Calu3 (cell line): Measurements from ENCODE around the gene BZW2. TPM values are rescaled to one million over a fixed set of nuclear protein-coding genes. Genes with fewer than 3 reads are reported as not detected.

Experiments
- BruUV-seq: library from RNA; stranded (reverse); fragments of 400-500 nt; replicated peaks from 2 replicates; lab custom pipeline; 2021; lab: Mats Ljungman, UMichigan
- CTCF ChIA-PET: fragments of 300-600 bp; sonication (Branson Sonifier 250); formaldehyde crosslinking; loops from one replicate; lab custom pipeline; 2022; ENCODE audit warnings: antibody characterized with exemption; lab: Charles Lee
- DNase-seq: peaks from one replicate; pipeline ENCODE4 v3.0.0; 2022
- H3K27ac Mint-ChIP-seq: one replicate; pipeline ENCODE4 v1.8.0; 2022; ENCODE audit warnings: mixed read lengths; ENCODE audit not compliant: unreplicated experiment
- H3K27me3 Mint-ChIP-seq: one replicate; pipeline ENCODE4 v1.8.0; 2022; ENCODE audit warnings: mixed read lengths; ENCODE audit not compliant: unreplicated experiment
- H3K36me3 Mint-ChIP-seq: one replicate; pipeline ENCODE4 v1.8.0; 2022; ENCODE audit warnings: mild to moderate bottlenecking, moderate library complexity, mixed read lengths; ENCODE audit not compliant: insufficient read depth, unreplicated experiment
- H3K4me1 Mint-ChIP-seq: one replicate; pipeline ENCODE4 v1.8.0; 2022; ENCODE audit warnings: mild to moderate bottlenecking, low read depth, mixed read lengths; ENCODE audit not compliant: unreplicated experiment
- H3K4me3 Mint-ChIP-seq: one replicate; pipeline ENCODE4 v1.8.0; 2022; ENCODE audit warnings: mild to moderate bottlenecking, low read depth, moderate library complexity, mixed read lengths; ENCODE audit not compliant: unreplicated experiment
- H3K9me3 Mint-ChIP-seq: one replicate; pipeline ENCODE4 v1.8.0; 2022; ENCODE audit warnings: low read depth, mixed read lengths; ENCODE audit not compliant: unreplicated experiment
- intact Hi-C: fragments of 100-400 bp; cut with micrococcal nuclease; formaldehyde crosslinking; loops from one replicate; pipeline ENCODE4 v1.10.0; 2022; ENCODE audit not compliant: unreplicated experiment
- total RNA-seq: library from RNA; stranded (reverse); gene quantifications from 2 replicates; pipeline ENCODE4 v1.2.3, GENCODE V29; 2022
- TF ChIP-seq, protein P1 (sequence below): fragments of 200-600 bp; IDR thresholded peaks from one replicate; pipeline ENCODE4 v1.8.0; 2022; ENCODE audit warnings: antibody characterized with exemption; ENCODE audit not compliant: unreplicated experiment

Gene BZW2
- total RNA-seq, 1 experiment from 2014 or later: 194 TPM

DNA sequence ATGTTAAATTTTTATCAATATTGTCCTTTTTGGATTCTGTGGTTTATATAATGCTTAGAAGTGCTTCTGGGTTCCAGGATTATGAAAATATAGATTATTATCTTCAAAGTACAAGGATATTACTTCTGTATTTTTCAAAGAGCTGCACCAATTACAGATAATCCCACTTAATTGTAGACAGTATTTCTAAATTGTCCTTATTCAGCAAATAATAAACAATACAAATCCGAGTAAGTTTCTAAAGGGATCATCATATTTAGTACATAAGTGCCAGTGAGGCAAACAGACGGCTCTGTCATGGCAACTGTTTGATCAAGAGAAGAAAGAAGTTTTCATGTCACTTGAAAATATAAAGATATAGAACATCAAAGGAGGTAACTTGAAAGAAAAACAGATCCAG is 19.6 kb upstream of the BZW2 start:
- Mint-ChIP-seq H3K27ac (no peak overlapping the region), H3K4me1 (peaks cover 9% of the 10 kb centered on the region), H3K36me3 (peaks cover 6% of the 10 kb centered on the region), H3K9me3 (no peaks in the 10 kb centered on the region), H3K27me3 (no peaks in the 10 kb centered on the region), H3K4me3 (no peak overlapping the region)
- TF ChIP-seq, protein P1, sequence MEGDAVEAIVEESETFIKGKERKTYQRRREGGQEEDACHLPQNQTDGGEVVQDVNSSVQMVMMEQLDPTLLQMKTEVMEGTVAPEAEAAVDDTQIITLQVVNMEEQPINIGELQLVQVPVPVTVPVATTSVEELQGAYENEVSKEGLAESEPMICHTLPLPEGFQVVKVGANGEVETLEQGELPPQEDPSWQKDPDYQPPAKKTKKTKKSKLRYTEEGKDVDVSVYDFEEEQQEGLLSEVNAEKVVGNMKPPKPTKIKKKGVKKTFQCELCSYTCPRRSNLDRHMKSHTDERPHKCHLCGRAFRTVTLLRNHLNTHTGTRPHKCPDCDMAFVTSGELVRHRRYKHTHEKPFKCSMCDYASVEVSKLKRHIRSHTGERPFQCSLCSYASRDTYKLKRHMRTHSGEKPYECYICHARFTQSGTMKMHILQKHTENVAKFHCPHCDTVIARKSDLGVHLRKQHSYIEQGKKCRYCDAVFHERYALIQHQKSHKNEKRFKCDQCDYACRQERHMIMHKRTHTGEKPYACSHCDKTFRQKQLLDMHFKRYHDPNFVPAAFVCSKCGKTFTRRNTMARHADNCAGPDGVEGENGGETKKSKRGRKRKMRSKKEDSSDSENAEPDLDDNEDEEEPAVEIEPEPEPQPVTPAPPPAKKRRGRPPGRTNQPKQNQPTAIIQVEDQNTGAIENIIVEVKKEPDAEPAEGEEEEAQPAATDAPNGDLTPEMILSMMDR: no peak
- DNase-seq: no peak
- CTCF ChIA-PET: no interaction called here
- no TSS peak for BruUV-seq
- intact Hi-C loops: no loop called here

DNA sequence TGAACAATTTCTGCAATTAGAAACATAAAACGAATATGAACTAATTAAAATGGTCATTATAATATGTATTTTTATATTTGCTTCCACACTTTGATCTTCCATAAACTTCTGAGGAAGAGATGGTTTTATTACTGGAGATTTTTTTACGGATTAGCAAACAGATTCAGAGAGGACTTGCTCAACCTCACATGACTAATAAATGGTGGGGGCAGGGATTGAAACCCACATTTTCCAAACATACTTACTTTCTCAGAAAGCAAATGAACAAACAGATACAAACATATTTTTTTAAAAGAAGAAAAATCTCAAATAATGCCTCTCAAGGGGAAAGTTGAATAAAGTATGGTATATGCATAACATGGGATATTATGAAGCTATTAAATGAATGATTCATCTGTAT is 18.7 kb upstream of the BZW2 start:
- intact Hi-C loops: no loop called here
- no peaks in the 10 kb centered on the region for H3K27me3 Mint-ChIP-seq
- H3K36me3 Mint-ChIP-seq: peaks cover 6% of the 10 kb centered on the region
- H3K9me3 Mint-ChIP-seq: no peaks in the 10 kb centered on the region
- CTCF ChIA-PET: no interaction called here
- peaks cover 9% of the 10 kb centered on the region for H3K4me1 Mint-ChIP-seq
- H3K4me3 Mint-ChIP-seq: no peak overlapping the region
- TF ChIP-seq, protein P1: no peak
- BruUV-seq: no TSS peak
- no peak for DNase-seq
- no peak overlapping the region for H3K27ac Mint-ChIP-seq

DNA sequence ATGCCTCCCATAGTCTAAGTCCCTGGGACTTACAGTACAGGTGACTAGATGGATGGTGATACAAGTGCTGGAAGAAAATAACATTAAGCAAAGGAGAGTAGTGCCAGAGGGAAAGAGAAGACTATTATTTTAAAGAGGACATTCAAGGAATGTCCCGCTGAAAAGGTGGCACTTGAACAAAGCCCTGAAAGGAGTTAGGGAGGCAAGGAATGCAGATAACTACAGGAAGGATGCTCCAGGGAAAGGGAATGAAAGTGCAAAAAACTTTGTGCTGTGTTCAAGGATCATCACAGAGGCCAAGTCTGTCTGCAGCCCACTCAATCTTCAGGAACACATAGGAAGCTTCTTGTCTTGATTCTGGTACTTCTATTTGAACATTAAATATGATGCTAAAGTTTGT is 15.3 kb upstream of the BZW2 start:
- DNase-seq: no peak
- TF ChIP-seq, protein P1: no peak
- H3K9me3 Mint-ChIP-seq: no peaks in the 10 kb centered on the region
- intact Hi-C loops: no loop called here
- no peak overlapping the region for H3K27ac Mint-ChIP-seq
- no TSS peak for BruUV-seq
- H3K36me3 Mint-ChIP-seq: peaks cover 8% of the 10 kb centered on the region
- H3K4me3 Mint-ChIP-seq: no peak overlapping the region
- peaks cover 10% of the 10 kb centered on the region for H3K4me1 Mint-ChIP-seq
- CTCF ChIA-PET: no interaction called here
- no peaks in the 10 kb centered on the region for H3K27me3 Mint-ChIP-seq

DNA sequence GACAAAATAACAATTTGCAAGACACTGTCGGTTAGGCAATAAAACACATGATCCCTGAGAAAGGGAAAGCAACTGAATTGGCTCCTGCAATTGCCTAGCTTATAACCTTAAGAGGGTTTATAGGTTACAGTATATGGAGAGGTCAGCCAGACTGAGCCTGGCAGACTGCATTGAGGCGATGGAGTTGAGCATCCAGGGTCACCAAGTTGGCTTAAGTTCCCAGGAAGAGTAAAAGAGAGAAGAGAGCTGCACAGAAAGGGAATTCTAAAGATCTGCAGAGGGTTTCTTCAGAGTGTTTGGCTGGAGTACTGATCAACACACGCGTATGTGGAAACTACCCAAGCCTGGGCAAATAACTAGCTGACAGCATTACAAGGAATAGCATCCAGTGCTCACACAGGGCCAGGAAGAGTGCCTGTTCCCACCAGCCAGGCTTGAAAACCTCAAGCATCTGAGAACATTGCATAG is 11.7 kb upstream of the BZW2 start:
- CTCF ChIA-PET: no interaction called here
- intact Hi-C loops: no loop called here
- H3K9me3 Mint-ChIP-seq: no peaks in the 10 kb centered on the region
- peaks cover 13% of the 10 kb centered on the region for H3K36me3 Mint-ChIP-seq
- no peak overlapping the region for H3K27ac Mint-ChIP-seq
- TF ChIP-seq, protein P1: no peak
- BruUV-seq: no TSS peak
- no peak for DNase-seq
- H3K4me3 Mint-ChIP-seq: no peak overlapping the region
- peaks cover 35% of the 10 kb centered on the region for H3K4me1 Mint-ChIP-seq
- H3K27me3 Mint-ChIP-seq: no peaks in the 10 kb centered on the region
